IMR-90 (cell line): ENCODE data around the gene TAPBP.

ENCODE experiments used
- POLR2A ChIP-seq: IDR thresholded peaks from 2 replicates; pipeline ENCODE4 v1.6.1; 2012; ENCODE audit warnings: mild to moderate bottlenecking, low read depth, low read length
- TF ChIP-seq, protein P1 (sequence below): conservative IDR thresholded peaks from 2 replicates; pipeline ENCODE4 v1.5.1; 2012; ENCODE audit warnings: mild to moderate bottlenecking, low read depth, low read length, improper control_type of control experiment

DNA sequence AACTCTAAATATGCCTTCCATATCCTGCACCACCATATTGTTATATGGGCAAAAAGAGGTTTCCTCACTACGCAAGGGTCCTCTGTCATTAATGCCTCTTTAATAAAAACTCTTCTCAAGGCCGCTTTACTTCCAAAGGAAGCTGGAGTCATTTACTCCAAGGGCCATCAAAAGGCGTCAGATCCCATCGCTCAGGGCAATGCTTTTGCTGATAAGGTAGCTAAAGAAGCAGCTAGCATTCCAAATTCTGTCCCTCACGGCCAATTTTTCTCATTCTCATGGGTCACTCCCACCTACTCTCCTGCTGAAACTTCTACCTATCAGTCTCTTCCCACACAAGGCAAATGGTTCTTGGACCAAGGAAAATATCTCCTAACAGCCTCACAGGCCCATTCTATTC is 33.9 kb upstream of the TAPBP start:
- TF ChIP-seq, protein P1, sequence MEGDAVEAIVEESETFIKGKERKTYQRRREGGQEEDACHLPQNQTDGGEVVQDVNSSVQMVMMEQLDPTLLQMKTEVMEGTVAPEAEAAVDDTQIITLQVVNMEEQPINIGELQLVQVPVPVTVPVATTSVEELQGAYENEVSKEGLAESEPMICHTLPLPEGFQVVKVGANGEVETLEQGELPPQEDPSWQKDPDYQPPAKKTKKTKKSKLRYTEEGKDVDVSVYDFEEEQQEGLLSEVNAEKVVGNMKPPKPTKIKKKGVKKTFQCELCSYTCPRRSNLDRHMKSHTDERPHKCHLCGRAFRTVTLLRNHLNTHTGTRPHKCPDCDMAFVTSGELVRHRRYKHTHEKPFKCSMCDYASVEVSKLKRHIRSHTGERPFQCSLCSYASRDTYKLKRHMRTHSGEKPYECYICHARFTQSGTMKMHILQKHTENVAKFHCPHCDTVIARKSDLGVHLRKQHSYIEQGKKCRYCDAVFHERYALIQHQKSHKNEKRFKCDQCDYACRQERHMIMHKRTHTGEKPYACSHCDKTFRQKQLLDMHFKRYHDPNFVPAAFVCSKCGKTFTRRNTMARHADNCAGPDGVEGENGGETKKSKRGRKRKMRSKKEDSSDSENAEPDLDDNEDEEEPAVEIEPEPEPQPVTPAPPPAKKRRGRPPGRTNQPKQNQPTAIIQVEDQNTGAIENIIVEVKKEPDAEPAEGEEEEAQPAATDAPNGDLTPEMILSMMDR: no peak
- TF ChIP-seq POLR2A: no peak
